ENCODE data around the gene MMP17.

Gene MMP17

GRCh38 chr12:131863711-131864396, 35.7 kb downstream of the MMP17 start:
- no peak for DNase-seq
- Histone ChIP-seq H3K36me3 (ENCODE audit: control insufficient read depth, insufficient read depth, low read length) (no peaks in the 10 kb centered on the region), H3K27ac (ENCODE audit: insufficient read depth, low read length, poor library complexity, severe bottlenecking) (no peak overlapping the region), H3K9me3 (ENCODE audit: control insufficient read depth, low read length) (no peaks in the 10 kb centered on the region), H3K4me3 (ENCODE audit: insufficient read depth, low read depth, low read length, poor library complexity, severe bottlenecking) (no peak overlapping the region), H3K4me1 (ENCODE audit: control insufficient read depth, insufficient read depth, low read length, poor library complexity, severe bottlenecking) (peaks cover 7% of the 10 kb centered on the region), H3K27me3 (replicated peaks; ENCODE audit: control insufficient read depth, insufficient read depth, low read length, poor library complexity, severe bottlenecking) (no peaks in the 10 kb centered on the region)

- peaks cover 7% of the 10 kb centered on the region for H3K4me1 ChIP-seq (ENCODE audit: control insufficient read depth, insufficient read depth, low read length, poor library complexity, severe bottlenecking)
These were observed 36.3 kb downstream of the MMP17 start for GRCh38 chr12:131864469-131864868.

GRCh38 chr12:131865180-131865875, 37.1 kb downstream of the MMP17 start:
- DNase-seq: no peak
- H3K4me1 ChIP-seq (ENCODE audit: control insufficient read depth, insufficient read depth, low read length, poor library complexity, severe bottlenecking): peaks cover 7% of the 10 kb centered on the region
- H3K27ac ChIP-seq (ENCODE audit: insufficient read depth, low read length, poor library complexity, severe bottlenecking): no peak overlapping the region
- no peaks in the 10 kb centered on the region for H3K9me3 ChIP-seq (ENCODE audit: control insufficient read depth, low read length)
- H3K36me3 ChIP-seq (ENCODE audit: control insufficient read depth, insufficient read depth, low read length): no peaks in the 10 kb centered on the region
- H3K27me3 ChIP-seq (replicated peaks; ENCODE audit: control insufficient read depth, insufficient read depth, low read length, poor library complexity, severe bottlenecking): no peaks in the 10 kb centered on the region
- no peak overlapping the region for H3K4me3 ChIP-seq (ENCODE audit: insufficient read depth, low read depth, low read length, poor library complexity, severe bottlenecking)

More at GRCh38 chr12:131864469-131864868, 36.3 kb downstream of the MMP17 start:
- H3K4me3 ChIP-seq (ENCODE audit: insufficient read depth, low read depth, low read length, poor library complexity, severe bottlenecking): no peak overlapping the region
- H3K27ac ChIP-seq (ENCODE audit: insufficient read depth, low read length, poor library complexity, severe bottlenecking): no peak overlapping the region
- no peaks in the 10 kb centered on the region for H3K27me3 ChIP-seq (replicated peaks; ENCODE audit: control insufficient read depth, insufficient read depth, low read length, poor library complexity, severe bottlenecking)
- no peak for DNase-seq
- no peaks in the 10 kb centered on the region for H3K36me3 ChIP-seq (ENCODE audit: control insufficient read depth, insufficient read depth, low read length)
- no peaks in the 10 kb centered on the region for H3K9me3 ChIP-seq (ENCODE audit: control insufficient read depth, low read length)

- Histone ChIP-seq H3K9me3 (ENCODE audit: control insufficient read depth, low read length) (no peaks in the 10 kb centered on the region), H3K4me1 (ENCODE audit: control insufficient read depth, insufficient read depth, low read length, poor library complexity, severe bottlenecking) (no peaks in the 10 kb centered on the region), H3K4me3 (ENCODE audit: insufficient read depth, low read depth, low read length, poor library complexity, severe bottlenecking) (no peak overlapping the region), H3K27me3 (replicated peaks; ENCODE audit: control insufficient read depth, insufficient read depth, low read length, poor library complexity, severe bottlenecking) (no peaks in the 10 kb centered on the region), H3K36me3 (ENCODE audit: control insufficient read depth, insufficient read depth, low read length) (no peaks in the 10 kb centered on the region), H3K27ac (ENCODE audit: insufficient read depth, low read length, poor library complexity, severe bottlenecking) (no peak overlapping the region)
- no peak for DNase-seq
These were observed 39.3 kb downstream of the MMP17 start for GRCh38 chr12:131867471-131867870.

GRCh38 chr12:131867891-131868675, 39.9 kb downstream of the MMP17 start:
- Histone ChIP-seq H3K27me3 (replicated peaks; ENCODE audit: control insufficient read depth, insufficient read depth, low read length, poor library complexity, severe bottlenecking) (no peaks in the 10 kb centered on the region), H3K36me3 (ENCODE audit: control insufficient read depth, insufficient read depth, low read length) (no peaks in the 10 kb centered on the region), H3K27ac (ENCODE audit: insufficient read depth, low read length, poor library complexity, severe bottlenecking) (no peak overlapping the region), H3K9me3 (ENCODE audit: control insufficient read depth, low read length) (no peaks in the 10 kb centered on the region), H3K4me1 (ENCODE audit: control insufficient read depth, insufficient read depth, low read length, poor library complexity, severe bottlenecking) (no peaks in the 10 kb centered on the region), H3K4me3 (ENCODE audit: insufficient read depth, low read depth, low read length, poor library complexity, severe bottlenecking) (no peak overlapping the region)
- DNase-seq: no peak

- no peak for DNase-seq
- H3K27ac ChIP-seq (ENCODE audit: insufficient read depth, low read length, poor library complexity, severe bottlenecking): no peak overlapping the region
- no peaks in the 10 kb centered on the region for H3K4me1 ChIP-seq (ENCODE audit: control insufficient read depth, insufficient read depth, low read length, poor library complexity, severe bottlenecking)
- no peak overlapping the region for H3K4me3 ChIP-seq (ENCODE audit: insufficient read depth, low read depth, low read length, poor library complexity, severe bottlenecking)
- H3K27me3 ChIP-seq (replicated peaks; ENCODE audit: control insufficient read depth, insufficient read depth, low read length, poor library complexity, severe bottlenecking): no peaks in the 10 kb centered on the region
- no peaks in the 10 kb centered on the region for H3K9me3 ChIP-seq (ENCODE audit: control insufficient read depth, low read length)
- no peaks in the 10 kb centered on the region for H3K36me3 ChIP-seq (ENCODE audit: control insufficient read depth, insufficient read depth, low read length)
These were observed 41.8 kb downstream of the MMP17 start for GRCh38 chr12:131869871-131870418.

- no peaks in the 10 kb centered on the region for H3K27me3 ChIP-seq (replicated peaks; ENCODE audit: control insufficient read depth, insufficient read depth, low read length, poor library complexity, severe bottlenecking)
- H3K4me1 ChIP-seq (ENCODE audit: control insufficient read depth, insufficient read depth, low read length, poor library complexity, severe bottlenecking): no peaks in the 10 kb centered on the region
- H3K9me3 ChIP-seq (ENCODE audit: control insufficient read depth, low read length): no peaks in the 10 kb centered on the region
- no peaks in the 10 kb centered on the region for H3K36me3 ChIP-seq (ENCODE audit: control insufficient read depth, insufficient read depth, low read length)
- no peak for DNase-seq
- no peak overlapping the region for H3K27ac ChIP-seq (ENCODE audit: insufficient read depth, low read length, poor library complexity, severe bottlenecking)
- H3K4me3 ChIP-seq (ENCODE audit: insufficient read depth, low read depth, low read length, poor library complexity, severe bottlenecking): no peak overlapping the region
These were observed 43.5 kb downstream of the MMP17 start for GRCh38 chr12:131871677-131872076.

GRCh38 chr12:131872154-131873051, 44.2 kb downstream of the MMP17 start:
- no peaks in the 10 kb centered on the region for H3K36me3 ChIP-seq (ENCODE audit: control insufficient read depth, insufficient read depth, low read length)
- H3K9me3 ChIP-seq (ENCODE audit: control insufficient read depth, low read length): no peaks in the 10 kb centered on the region
- no peaks in the 10 kb centered on the region for H3K27me3 ChIP-seq (replicated peaks; ENCODE audit: control insufficient read depth, insufficient read depth, low read length, poor library complexity, severe bottlenecking)
- H3K4me3 ChIP-seq (ENCODE audit: insufficient read depth, low read depth, low read length, poor library complexity, severe bottlenecking): no peak overlapping the region
- no peak for DNase-seq
- H3K27ac ChIP-seq (ENCODE audit: insufficient read depth, low read length, poor library complexity, severe bottlenecking): no peak overlapping the region
- H3K4me1 ChIP-seq (ENCODE audit: control insufficient read depth, insufficient read depth, low read length, poor library complexity, severe bottlenecking): no peaks in the 10 kb centered on the region

GRCh38 chr12:131873293-131873692, 45.1 kb downstream of the MMP17 start:
- Histone ChIP-seq H3K36me3 (ENCODE audit: control insufficient read depth, insufficient read depth, low read length) (no peaks in the 10 kb centered on the region), H3K4me3 (ENCODE audit: insufficient read depth, low read depth, low read length, poor library complexity, severe bottlenecking) (no peak overlapping the region), H3K27ac (ENCODE audit: insufficient read depth, low read length, poor library complexity, severe bottlenecking) (no peak overlapping the region), H3K4me1 (ENCODE audit: control insufficient read depth, insufficient read depth, low read length, poor library complexity, severe bottlenecking) (no peaks in the 10 kb centered on the region), H3K9me3 (ENCODE audit: control insufficient read depth, low read length) (no peaks in the 10 kb centered on the region), H3K27me3 (replicated peaks; ENCODE audit: control insufficient read depth, insufficient read depth, low read length, poor library complexity, severe bottlenecking) (no peaks in the 10 kb centered on the region)
- no peak for DNase-seq
